GM19240 (cell line): ENCODE measurements around the gene DPH6.
"Not testable (repeated sequence)": the region's sequence is repeated elsewhere in the genome, so short reads cannot be mapped to it uniquely, and the experiment has no call there.

Experiments used
- DNase-seq: peaks from one replicate; pipeline ENCODE4 v3.0.0; 2011; ENCODE audit warnings: low spot score; ENCODE audit not compliant: insufficient read length

The DPH6 gene

DNA sequence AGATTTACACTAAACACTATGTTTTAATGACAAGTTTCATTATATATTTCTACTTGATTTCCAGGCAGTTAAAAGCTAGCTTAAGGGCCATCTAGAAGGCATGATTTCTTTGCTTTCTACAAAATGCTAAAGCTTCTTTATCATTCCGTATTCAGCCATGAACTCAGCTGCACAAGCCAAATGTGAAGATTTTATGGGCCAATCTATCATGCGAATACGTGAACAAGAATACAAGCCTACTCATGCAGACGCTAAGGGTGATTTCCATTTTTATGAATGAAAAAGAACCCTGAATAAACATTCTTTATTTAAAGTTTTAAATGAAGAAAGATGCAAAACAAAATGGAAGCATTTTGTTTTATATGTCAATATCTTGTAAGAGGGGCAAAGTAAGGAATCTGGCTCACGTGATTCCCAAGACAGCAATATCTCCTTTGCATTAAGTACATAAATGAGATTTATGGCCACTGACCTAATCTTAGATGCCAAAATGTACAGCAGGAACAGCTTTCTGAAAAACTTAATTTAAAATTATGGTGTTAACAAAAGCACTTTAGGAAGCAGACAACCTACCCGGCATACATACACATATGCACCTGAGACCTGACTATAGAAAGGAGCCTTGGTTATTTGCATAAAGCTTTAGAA lies 215.8 kb downstream of the DPH6 start:
- no peak for DNase-seq

DNA sequence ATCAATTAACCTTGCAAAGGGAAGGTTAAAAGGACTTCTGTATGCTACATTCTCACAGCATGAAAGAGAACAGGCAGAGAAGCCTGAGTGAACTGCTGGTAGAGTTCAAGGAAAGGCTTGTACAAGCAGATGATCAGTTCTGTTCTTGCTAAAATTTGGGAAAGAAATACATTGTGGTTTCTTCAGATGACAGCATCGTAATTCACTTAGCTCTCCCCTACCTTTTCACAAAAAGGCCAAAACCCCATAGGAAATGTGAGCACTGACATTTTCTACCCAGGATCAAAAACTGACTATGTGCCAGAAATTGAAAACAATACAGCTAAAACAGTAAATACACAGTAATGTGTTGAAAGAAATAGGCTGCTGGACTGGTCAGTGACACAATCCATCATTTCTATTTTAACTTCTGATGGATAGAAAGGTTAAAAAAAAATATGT lies 216.4 kb downstream of the DPH6 start:
- no peak for DNase-seq

DNA sequence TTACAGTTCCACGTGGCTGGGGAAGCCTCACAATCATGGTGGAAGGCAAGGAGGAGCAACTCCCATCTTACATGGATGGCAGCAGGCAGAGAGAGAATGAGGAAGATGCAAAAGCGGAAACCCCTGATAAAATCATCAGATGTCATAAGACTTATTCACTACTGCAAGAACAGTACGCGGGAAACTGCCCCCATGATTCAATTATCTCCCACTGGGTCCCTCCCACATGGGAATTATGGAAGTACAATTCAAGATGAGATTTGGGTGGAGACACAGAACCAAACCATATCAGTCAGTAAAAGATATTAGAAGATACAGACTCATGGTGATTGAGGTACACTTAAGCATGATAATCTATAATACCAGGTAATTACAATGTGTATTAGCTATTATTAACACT lies 217.1 kb downstream of the DPH6 start:
- DNase-seq = not testable (repeated sequence)

DNA sequence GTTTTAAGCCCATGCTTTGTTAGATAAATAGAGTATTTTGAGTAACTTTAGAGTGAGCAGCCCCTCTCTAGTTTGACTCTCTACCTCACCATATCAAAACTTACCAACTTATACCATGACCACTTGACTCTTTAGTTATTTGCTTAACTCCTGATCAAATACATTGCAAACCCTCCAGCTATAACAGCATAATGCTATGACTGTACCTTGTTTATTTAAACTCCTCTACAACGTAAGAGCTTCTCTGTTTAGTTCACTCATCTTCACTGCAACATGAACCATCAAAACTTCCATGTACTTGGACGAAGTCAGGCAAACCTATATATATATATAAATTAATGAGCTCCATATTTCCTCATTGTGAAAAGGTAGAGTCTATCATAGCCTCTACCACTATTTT lies 218.2 kb downstream of the DPH6 start:
- DNase-seq = no peak

DNA sequence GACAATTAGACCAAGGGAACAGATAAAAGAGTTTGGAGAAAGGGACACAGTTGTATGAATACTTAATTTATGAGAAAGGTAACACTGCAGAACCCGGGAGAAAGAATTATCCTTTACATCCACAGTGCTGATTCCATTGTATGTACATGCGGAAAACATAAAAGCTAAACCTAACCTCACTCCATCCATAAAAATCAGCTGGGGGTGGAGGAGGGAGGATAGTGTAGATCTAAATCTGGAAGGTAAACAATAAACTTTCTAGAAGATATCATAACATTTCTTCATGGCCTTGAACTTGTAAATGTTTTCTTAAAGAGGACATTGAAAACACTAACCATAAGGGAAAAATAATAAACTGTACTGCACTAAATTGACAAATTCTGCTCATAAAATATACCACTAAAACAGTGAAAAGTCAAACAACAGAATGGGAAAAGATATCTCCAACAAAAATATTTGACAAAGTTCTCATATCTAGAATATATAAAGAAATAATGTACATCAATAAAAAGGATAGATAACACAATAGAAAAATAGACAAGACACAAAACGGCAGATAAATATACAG lies 220.5 kb downstream of the DPH6 start:
- no peak for DNase-seq

DNA sequence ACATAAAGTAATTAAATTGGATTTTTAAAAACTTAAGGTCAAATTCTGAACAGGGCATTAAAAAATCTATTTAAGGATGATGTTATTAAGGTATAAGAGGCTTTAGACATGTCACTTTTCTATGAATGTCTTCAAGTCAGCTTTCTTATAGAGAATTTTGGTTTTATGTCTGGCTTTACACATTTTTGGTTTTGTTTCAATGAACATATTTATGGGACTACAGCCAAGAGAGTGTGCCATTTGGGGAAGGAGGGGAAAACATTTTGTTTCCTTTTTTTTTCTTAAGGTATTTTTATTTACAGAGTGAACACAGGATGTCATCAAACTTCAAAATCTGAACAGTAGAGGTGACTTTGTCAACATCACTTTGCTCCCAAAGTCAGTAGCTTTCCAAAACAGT lies 222.8 kb downstream of the DPH6 start:
- no peak for DNase-seq

DNA sequence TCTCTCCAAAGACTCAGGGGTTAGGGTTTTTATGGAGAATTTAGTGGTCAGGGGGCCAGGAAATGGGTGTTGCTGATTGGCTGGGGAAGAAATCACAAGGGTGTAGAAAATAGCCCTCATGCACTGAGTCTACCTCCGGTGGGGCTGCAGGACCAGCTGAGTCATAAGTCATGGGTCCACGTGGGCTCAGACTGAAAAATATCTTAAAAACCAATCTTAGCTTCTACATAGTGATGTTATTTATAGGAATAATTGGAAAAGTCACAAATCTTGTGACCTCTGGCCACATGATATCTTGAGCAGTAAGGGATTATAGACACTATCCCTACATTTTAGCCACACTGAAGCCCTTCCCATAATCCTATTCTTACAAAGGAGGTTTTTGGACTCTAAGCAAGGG lies 224.0 kb downstream of the DPH6 start:
- DNase-seq = no peak

DNA sequence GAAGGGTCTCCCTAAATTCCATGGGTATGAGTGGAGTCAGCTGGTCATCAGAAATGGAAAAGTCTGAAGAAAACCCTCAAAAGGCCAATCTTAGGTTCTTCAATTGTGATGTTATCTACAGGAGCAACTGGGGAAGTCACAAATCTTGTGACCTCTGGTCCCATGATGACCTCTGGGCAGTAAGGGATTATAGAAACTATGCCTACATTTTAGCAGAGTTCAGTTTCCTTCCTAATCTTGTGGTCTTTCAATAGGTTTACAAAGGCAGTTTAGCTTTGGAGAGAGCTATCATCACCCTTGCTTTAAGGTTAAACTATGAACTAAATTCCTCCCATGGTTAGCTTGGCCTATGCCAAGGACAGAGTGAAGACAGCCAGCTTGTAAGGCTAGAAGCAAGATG lies 225.1 kb downstream of the DPH6 start:
- DNase-seq = no peak
